HEK293T (cell line): Measurements from ENCODE around the gene GRIK1.

Experiments used
- CTCF ChIA-PET: fragments of 350-600 bp; formaldehyde crosslinking; extraction: SDS; loops from one replicate; lab custom pipeline; 2021; ENCODE audit warnings: antibody characterized with exemption, inconsistent platforms; lab: Yijun Ruan, JAX
- POLR2A ChIA-PET: fragments of 350-600 bp; formaldehyde crosslinking; extraction: SDS; loops from one replicate; lab custom pipeline; 2020; ENCODE audit warnings: antibody characterized with exemption, inconsistent platforms; lab: Yijun Ruan, JAX
- DNase-seq: peaks from one replicate; pipeline ENCODE4 v3.0.0; 2012; ENCODE audit warnings: mixed read lengths; ENCODE audit errors: extremely low spot score
- ARNT ChIP-seq: fragments of 450-650 bp; IDR thresholded peaks from 2 replicates; pipeline ENCODE4 v1.6.1; 2017; ENCODE audit warnings: mild to moderate bottlenecking
- BHLHE40 ChIP-seq: fragments of 450-650 bp; IDR thresholded peaks from 2 replicates; pipeline ENCODE4 v1.6.1; 2016; ENCODE audit warnings: mild to moderate bottlenecking, moderate library complexity, borderline replicate concordance
- CTBP1 ChIP-seq: fragments of 450-650 bp; IDR thresholded peaks from 2 replicates; pipeline ENCODE4 v1.6.1; 2016; ENCODE audit warnings: borderline replicate concordance
- ELF4 ChIP-seq: fragments of 450-650 bp; IDR thresholded peaks from 2 replicates; pipeline ENCODE4 v1.6.1; 2017; ENCODE audit warnings: antibody characterized with exemption
- FOXA1 ChIP-seq: fragments of 450-650 bp; IDR thresholded peaks from 2 replicates; pipeline ENCODE4 v1.6.1; 2016; ENCODE audit warnings: mild to moderate bottlenecking
- FOXK2 ChIP-seq: fragments of 450-650 bp; IDR thresholded peaks from 2 replicates; pipeline ENCODE4 v1.6.1; 2016; ENCODE audit warnings: mild to moderate bottlenecking
- FOXM1 ChIP-seq: fragments of 450-650 bp; IDR thresholded peaks from 2 replicates; pipeline ENCODE4 v1.6.1; 2017; ENCODE audit warnings: mild to moderate bottlenecking, borderline replicate concordance
- HDGF ChIP-seq: fragments of 450-650 bp; IDR thresholded peaks from 2 replicates; pipeline ENCODE4 v1.6.1; 2017; ENCODE audit warnings: antibody characterized with exemption, borderline replicate concordance
- L3MBTL2 ChIP-seq: fragments of 450-650 bp; conservative IDR thresholded peaks from 2 replicates; pipeline ENCODE4 v1.6.1; 2016; ENCODE audit warnings: mild to moderate bottlenecking
- LEF1 ChIP-seq: fragments of 450-650 bp; IDR thresholded peaks from 2 replicates; pipeline ENCODE4 v1.6.1; 2017; ENCODE audit warnings: mild to moderate bottlenecking, borderline replicate concordance
- NFRKB ChIP-seq: fragments of 450-650 bp; IDR thresholded peaks from 2 replicates; pipeline ENCODE4 v1.6.1; 2016; ENCODE audit warnings: mild to moderate bottlenecking, moderate library complexity
- SP1 ChIP-seq: fragments of 450-650 bp; IDR thresholded peaks from 2 replicates; pipeline ENCODE4 v1.6.1; 2017
- SUZ12 ChIP-seq: fragments of 450-650 bp; IDR thresholded peaks from 2 replicates; pipeline ENCODE4 v1.6.1; 2016; ENCODE audit warnings: mild to moderate bottlenecking
- TARDBP ChIP-seq: fragments of 450-650 bp; IDR thresholded peaks from 2 replicates; pipeline ENCODE4 v1.6.1; 2016
- ZNF384 ChIP-seq: fragments of 450-650 bp; IDR thresholded peaks from 2 replicates; pipeline ENCODE4 v1.6.1; 2016
- TF ChIP-seq, protein P1 (sequence below): fragments of 450-650 bp; IDR thresholded peaks from 2 replicates; pipeline ENCODE4 v1.6.1; 2016

The GRIK1 gene

DNA sequence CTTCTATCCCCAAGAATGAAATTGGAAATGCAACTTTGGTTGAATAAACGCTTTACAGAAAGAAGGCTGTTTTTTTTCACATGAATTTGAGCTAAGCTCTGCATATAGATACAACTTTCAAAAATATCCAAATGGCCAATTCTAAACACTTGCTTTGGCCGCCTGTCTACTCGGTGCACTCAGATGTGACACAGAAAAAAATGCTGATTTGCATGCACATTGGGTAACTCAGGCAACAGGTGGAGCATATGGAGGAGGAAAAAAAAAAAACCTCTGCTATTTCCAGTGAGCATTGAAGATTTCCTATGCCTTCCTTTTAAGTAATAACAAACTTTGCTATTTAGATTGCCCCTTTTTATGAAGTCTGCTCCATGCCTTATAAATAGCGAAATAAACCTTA is 262.5 kb downstream of the GRIK1 start:
- ChIA-PET CTCF (no interaction called here), POLR2A (no interaction called here)
- TF ChIP-seq NFRKB (no peak), L3MBTL2 (no peak), LEF1 (no peak)
- DNase-seq: no peak

DNA sequence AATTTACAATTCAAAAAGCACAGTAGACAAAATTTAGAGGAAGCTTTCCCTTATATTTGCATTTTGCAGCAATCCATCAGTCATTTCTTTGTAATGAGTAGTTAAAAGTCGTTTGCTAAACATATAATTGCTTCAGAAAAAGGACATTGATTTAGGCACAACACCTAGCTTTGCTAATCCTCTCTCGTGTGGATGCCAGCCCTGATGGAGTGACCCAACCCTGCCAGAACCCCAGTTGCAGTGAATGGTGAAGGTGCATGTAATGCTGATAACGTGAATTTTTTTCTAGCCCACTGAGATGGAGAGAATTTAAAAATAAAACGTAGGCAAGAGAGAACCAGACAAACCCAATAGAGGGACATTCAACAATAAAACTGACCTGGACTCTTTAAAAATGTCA is 263.4 kb downstream of the GRIK1 start:
- POLR2A ChIA-PET: no interaction called here
- CTCF ChIA-PET: no interaction called here

GRCh38 chr21:29675451-29675850 is 264.3 kb downstream of the GRIK1 start:
- ChIA-PET CTCF (no interaction called here), POLR2A (interaction anchor here (0.8 kb wide), 1 partner anchor 62 kb away, joined by 3 read pairs; no protein-coding TSS in a partner anchor)
- no peak for TF ChIP-seq SUZ12
- TF ChIP-seq ELF4: no peak
- no peak for TF ChIP-seq TARDBP
- no peak for TF ChIP-seq FOXA1
- TF ChIP-seq ZNF384: no peak
- no peak for TF ChIP-seq FOXM1
- no peak for TF ChIP-seq NFRKB
- no peak for TF ChIP-seq SP1
- TF ChIP-seq L3MBTL2: no peak
- no peak for TF ChIP-seq FOXK2
- no peak for TF ChIP-seq LEF1
- no peak for TF ChIP-seq BHLHE40
- no peak for TF ChIP-seq CTBP1
- no peak for TF ChIP-seq ARNT
- TF ChIP-seq, protein P1, sequence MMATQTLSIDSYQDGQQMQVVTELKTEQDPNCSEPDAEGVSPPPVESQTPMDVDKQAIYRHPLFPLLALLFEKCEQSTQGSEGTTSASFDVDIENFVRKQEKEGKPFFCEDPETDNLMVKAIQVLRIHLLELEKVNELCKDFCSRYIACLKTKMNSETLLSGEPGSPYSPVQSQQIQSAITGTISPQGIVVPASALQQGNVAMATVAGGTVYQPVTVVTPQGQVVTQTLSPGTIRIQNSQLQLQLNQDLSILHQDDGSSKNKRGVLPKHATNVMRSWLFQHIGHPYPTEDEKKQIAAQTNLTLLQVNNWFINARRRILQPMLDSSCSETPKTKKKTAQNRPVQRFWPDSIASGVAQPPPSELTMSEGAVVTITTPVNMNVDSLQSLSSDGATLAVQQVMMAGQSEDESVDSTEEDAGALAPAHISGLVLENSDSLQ: no peak
- no peak for TF ChIP-seq HDGF
- no peak for DNase-seq

More for the DNA sequence above, 263.4 kb downstream of the GRIK1 start:
- DNase-seq: no peak
- no peak for TF ChIP-seq LEF1
- no peak for TF ChIP-seq FOXM1
- no peak for TF ChIP-seq ARNT
- no peak for TF ChIP-seq BHLHE40
- TF ChIP-seq CTBP1: no peak
- TF ChIP-seq FOXK2: no peak
- no peak for TF ChIP-seq TARDBP
- no peak for TF ChIP-seq ZNF384
- TF ChIP-seq, protein P1: no peak
- TF ChIP-seq SP1: no peak
- no peak for TF ChIP-seq HDGF

DNA sequence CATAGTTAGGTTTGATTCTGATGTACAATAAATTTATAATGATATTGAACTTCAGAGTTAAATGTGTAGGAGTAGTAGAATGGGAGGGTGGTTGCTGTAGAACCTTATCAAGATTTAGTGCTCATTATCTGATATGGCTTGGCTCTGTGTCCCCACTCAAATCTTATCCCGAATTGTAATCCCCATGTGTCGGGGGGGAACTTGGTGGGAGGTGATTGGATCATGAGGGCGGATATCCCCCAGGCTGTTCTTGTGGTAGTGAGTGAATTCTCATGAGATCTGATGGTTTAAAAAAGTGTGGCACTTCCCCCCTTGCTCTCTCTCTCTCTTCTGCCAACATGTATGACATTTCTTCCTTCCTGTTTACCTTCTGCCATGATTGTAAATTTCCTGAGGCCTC is 265.5 kb downstream of the GRIK1 start:
- TF ChIP-seq LEF1: no peak
- no peak for TF ChIP-seq TARDBP
- TF ChIP-seq HDGF: no peak
- TF ChIP-seq NFRKB: no peak
- no peak for TF ChIP-seq SP1
- TF ChIP-seq, protein P1: no peak
- no peak for TF ChIP-seq CTBP1
- no peak for TF ChIP-seq BHLHE40
- DNase-seq: no peak
- CTCF ChIA-PET: no interaction called here
- POLR2A ChIA-PET: no interaction called here

GRCh38 chr21:29673096-29673610 is 266.6 kb downstream of the GRIK1 start:
- POLR2A ChIA-PET: no interaction called here
- TF ChIP-seq ARNT (no peak), ELF4 (no peak), FOXK2 (no peak), FOXA1 (no peak), SUZ12 (no peak), L3MBTL2 (no peak), NFRKB (no peak), TARDBP (no peak), ZNF384 (no peak)
- DNase-seq: no peak
- CTCF ChIA-PET: no interaction called here

GRCh38 chr21:29671728-29672127 is 268.1 kb downstream of the GRIK1 start:
- TF ChIP-seq NFRKB (no peak), TARDBP (no peak), ARNT (no peak)
- ChIA-PET CTCF (no interaction called here), POLR2A (no interaction called here)
- DNase-seq: no peak

DNA sequence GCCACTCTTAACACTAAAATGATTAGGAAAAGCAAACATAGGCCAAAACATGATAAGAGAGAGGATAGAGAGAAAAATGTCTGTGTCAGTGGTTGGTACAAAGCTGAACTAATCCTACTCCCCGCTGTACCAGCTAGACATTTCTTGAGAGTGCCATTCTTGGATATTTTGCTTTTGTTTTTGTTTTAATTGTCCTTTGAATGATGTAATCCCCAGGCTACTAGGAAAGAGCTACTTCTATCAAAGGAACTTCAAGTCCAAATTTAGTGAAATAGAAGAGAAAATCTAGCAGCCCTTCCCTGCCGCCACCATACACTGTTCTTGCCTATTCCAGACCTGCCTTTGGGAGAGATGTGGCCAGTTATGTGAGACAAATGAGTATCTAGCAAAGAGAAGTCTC is 269.6 kb downstream of the GRIK1 start:
- TF ChIP-seq NFRKB (no peak), SUZ12 (no peak), SP1 (no peak), BHLHE40 (no peak), ZNF384 (no peak), L3MBTL2 (no peak), ARNT (no peak), LEF1 (no peak), TARDBP (no peak), FOXA1 (no peak), CTBP1 (no peak), ELF4 (no peak), HDGF (no peak), FOXK2 (no peak), FOXM1 (no peak)
- TF ChIP-seq, protein P1: no peak
- ChIA-PET CTCF (no interaction called here), POLR2A (no interaction called here)
- no peak for DNase-seq
